Measurements from ENCODE around the gene RBM45. TPM values are rescaled to one million over a fixed set of nuclear protein-coding genes. Genes with fewer than 3 reads are reported as not detected.

Gene RBM45
- total RNA-seq, 1 donor from 2014 or later = 10.3 TPM

GRCh38 chr2:178093471-178093870 lies 18.8 kb upstream of the RBM45 start:
- no peak for TF ChIP-seq CTCF (IDR thresholded peaks at IDR 0.05)
- Mint-ChIP-seq H3K4me1 (ENCODE audit: low read depth) (no peaks in the 10 kb centered on the region), H3K36me3 (ENCODE audit: low read depth) (no peaks in the 10 kb centered on the region), H3K27me3 (ENCODE audit: low read depth) (peaks cover 2% of the 10 kb centered on the region), H3K4me3 (ENCODE audit: unreplicated experiment) (no peak overlapping the region), H3K9me3 (ENCODE audit: low read depth) (no peaks in the 10 kb centered on the region), H3K27ac (ENCODE audit: unreplicated experiment) (no peak overlapping the region)
- DNase-seq (ENCODE audit: low spot score) = no peak

- no peak overlapping the region for H3K4me3 Mint-ChIP-seq (ENCODE audit: unreplicated experiment)
- H3K27me3 Mint-ChIP-seq (ENCODE audit: low read depth) = no peaks in the 10 kb centered on the region
- H3K36me3 Mint-ChIP-seq (ENCODE audit: low read depth) = no peaks in the 10 kb centered on the region
- H3K4me1 Mint-ChIP-seq (ENCODE audit: low read depth) = no peaks in the 10 kb centered on the region
- H3K9me3 Mint-ChIP-seq (ENCODE audit: low read depth) = no peaks in the 10 kb centered on the region
- no peak for DNase-seq (ENCODE audit: low spot score)
- no peak overlapping the region for H3K27ac Mint-ChIP-seq (ENCODE audit: unreplicated experiment)
- TF ChIP-seq CTCF (IDR thresholded peaks at IDR 0.05) = no peak
Measured at GRCh38 chr2:178101321-178102079, 10.7 kb upstream of the RBM45 start.

GRCh38 chr2:178105566-178105965 lies 6.7 kb upstream of the RBM45 start:
- no peak for DNase-seq (ENCODE audit: low spot score)
- no peaks in the 10 kb centered on the region for H3K36me3 Mint-ChIP-seq (ENCODE audit: low read depth)
- H3K4me3 Mint-ChIP-seq (ENCODE audit: unreplicated experiment) = no peak overlapping the region
- peaks cover 2% of the 10 kb centered on the region for H3K4me1 Mint-ChIP-seq (ENCODE audit: low read depth)
- TF ChIP-seq CTCF (IDR thresholded peaks at IDR 0.05) = no peak
- no peak overlapping the region for H3K27ac Mint-ChIP-seq (ENCODE audit: unreplicated experiment)
- H3K27me3 Mint-ChIP-seq (ENCODE audit: low read depth) = no peaks in the 10 kb centered on the region
- H3K9me3 Mint-ChIP-seq (ENCODE audit: low read depth) = no peaks in the 10 kb centered on the region

GRCh38 chr2:178106053-178106452 lies 6.2 kb upstream of the RBM45 start:
- Mint-ChIP-seq H3K27me3 (ENCODE audit: low read depth) (no peaks in the 10 kb centered on the region), H3K36me3 (ENCODE audit: low read depth) (no peaks in the 10 kb centered on the region), H3K9me3 (ENCODE audit: low read depth) (no peaks in the 10 kb centered on the region), H3K27ac (ENCODE audit: unreplicated experiment) (no peak overlapping the region), H3K4me3 (ENCODE audit: unreplicated experiment) (no peak overlapping the region), H3K4me1 (ENCODE audit: low read depth) (peaks cover 2% of the 10 kb centered on the region)
- DNase-seq (ENCODE audit: low spot score) = no peak
- TF ChIP-seq CTCF (IDR thresholded peaks at IDR 0.05) = no peak

GRCh38 chr2:178108176-178108575 lies 4.1 kb upstream of the RBM45 start:
- Mint-ChIP-seq H3K36me3 (ENCODE audit: low read depth) (no peaks in the 10 kb centered on the region), H3K9me3 (ENCODE audit: low read depth) (no peaks in the 10 kb centered on the region), H3K4me1 (ENCODE audit: low read depth) (peaks cover 9% of the 10 kb centered on the region), H3K27ac (ENCODE audit: unreplicated experiment) (no peak overlapping the region), H3K27me3 (ENCODE audit: low read depth) (no peaks in the 10 kb centered on the region), H3K4me3 (ENCODE audit: unreplicated experiment) (no peak overlapping the region)
- TF ChIP-seq CTCF (IDR thresholded peaks at IDR 0.05) = no peak
- DNase-seq (ENCODE audit: low spot score) = no peak
